ENCODE results near the gene PI4KB.

DNA sequence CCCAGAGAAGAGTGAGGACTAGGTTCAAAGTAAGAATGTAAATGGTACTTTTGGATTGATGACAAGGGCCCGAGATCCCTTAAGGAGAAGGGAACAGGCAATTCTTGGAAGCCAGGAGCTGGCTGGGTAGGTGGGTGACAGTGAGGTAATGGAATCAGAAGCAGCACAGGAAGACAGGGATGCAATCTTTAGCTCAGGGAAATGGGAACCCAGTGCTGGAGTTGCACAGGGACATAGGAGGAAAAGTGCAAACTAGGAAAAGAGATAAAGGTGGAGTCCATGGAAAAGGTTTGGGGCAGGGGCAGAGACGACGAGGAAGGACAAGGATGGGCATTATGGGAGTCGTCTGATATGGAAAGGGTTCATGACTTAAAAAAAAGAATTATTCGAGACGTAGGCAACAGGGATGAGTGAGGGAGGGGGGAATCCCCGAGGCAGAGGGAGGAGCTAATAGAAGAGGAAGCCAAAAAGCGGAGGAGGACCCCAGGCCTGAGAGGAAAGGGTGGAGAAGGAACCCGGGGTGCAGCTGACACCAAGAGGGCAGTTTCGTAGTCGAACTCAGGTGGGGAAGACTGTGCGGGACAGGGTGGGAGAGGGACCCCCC is 495 bp downstream of the PI4KB start:
- TF ChIP-seq, protein P1, sequence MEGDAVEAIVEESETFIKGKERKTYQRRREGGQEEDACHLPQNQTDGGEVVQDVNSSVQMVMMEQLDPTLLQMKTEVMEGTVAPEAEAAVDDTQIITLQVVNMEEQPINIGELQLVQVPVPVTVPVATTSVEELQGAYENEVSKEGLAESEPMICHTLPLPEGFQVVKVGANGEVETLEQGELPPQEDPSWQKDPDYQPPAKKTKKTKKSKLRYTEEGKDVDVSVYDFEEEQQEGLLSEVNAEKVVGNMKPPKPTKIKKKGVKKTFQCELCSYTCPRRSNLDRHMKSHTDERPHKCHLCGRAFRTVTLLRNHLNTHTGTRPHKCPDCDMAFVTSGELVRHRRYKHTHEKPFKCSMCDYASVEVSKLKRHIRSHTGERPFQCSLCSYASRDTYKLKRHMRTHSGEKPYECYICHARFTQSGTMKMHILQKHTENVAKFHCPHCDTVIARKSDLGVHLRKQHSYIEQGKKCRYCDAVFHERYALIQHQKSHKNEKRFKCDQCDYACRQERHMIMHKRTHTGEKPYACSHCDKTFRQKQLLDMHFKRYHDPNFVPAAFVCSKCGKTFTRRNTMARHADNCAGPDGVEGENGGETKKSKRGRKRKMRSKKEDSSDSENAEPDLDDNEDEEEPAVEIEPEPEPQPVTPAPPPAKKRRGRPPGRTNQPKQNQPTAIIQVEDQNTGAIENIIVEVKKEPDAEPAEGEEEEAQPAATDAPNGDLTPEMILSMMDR (IDR thresholded peaks at IDR 0.05) = no peak
- TF ChIP-seq POLR2A (IDR thresholded peaks at IDR 0.05) = no peak
